Left lung (tissue), 10 donors: ENCODE measurements around the gene PPP1R11. TPM values are rescaled to one million over a fixed set of nuclear protein-coding genes. Genes with fewer than 3 reads are reported as not detected.

ENCODE experiments used
- ATAC-seq: fragments of 200-7000 bp; cut with Tn5 transposase; one replicate; pipeline ENCODE4 v1.9.1; 2020; ENCODE audit warnings: moderate library complexity
- DNase-seq, 4 donors: peaks; one replicate each; pipeline ENCODE4 v3.0.0-alpha.2; 2013 to 2020
- H3K27ac ChIP-seq, 2 donors: fragments of 200-600 bp; sonication (generic) in 1 of 2; one replicate each; pipeline versions ENCODE4 v1.5.0 to v1.8.0; 2020 to 2021
- H3K27me3 ChIP-seq, 2 donors: fragments of 200-600 bp; sonication (generic) in 1 of 2; one replicate each; pipeline versions ENCODE4 v1.5.0 to v1.8.0; 2020 to 2021
- H3K36me3 ChIP-seq, 2 donors: fragments of 200-600 bp; sonication (generic) in 1 of 2; one replicate each; pipeline versions ENCODE4 v1.5.0 to v1.8.0; 2020 to 2021
- H3K4me1 ChIP-seq, 2 donors: fragments of 200-600 bp; one replicate each; pipeline ENCODE4 v1.8.0; 2021
- H3K4me3 ChIP-seq, 2 donors: fragments of 200-600 bp; sonication (generic) in 1 of 2; one replicate each; pipeline versions ENCODE4 v1.5.0 to v1.8.0; 2020 to 2021; ENCODE audit warnings: mild to moderate bottlenecking in 1 of 2
- H3K9me3 ChIP-seq, 2 donors: fragments of 200-600 bp; sonication (generic) in 1 of 2; one replicate each; pipeline versions ENCODE4 v1.5.0 to v1.8.0; 2020 to 2021
- intact Hi-C, 2 donors: fragments of 100-400 bp; cut with DNase I; formaldehyde crosslinking; loops; one replicate each; pipeline versions ENCODE4 v1.11.2 to v1.14.2; 2022
- polyA plus RNA-seq, 6 donors: library from polyadenylated mRNA; unstranded; fragments of 120-200 nt; gene quantifications; one replicate each; pipeline ENCODE4 v1.2.1, GENCODE V29; 2013; ENCODE audit not compliant: insufficient read length in 6 of 6
- total RNA-seq, 2 donors: library from RNA; stranded (reverse); fragmentation: NEBNext Ultra II Directional; extraction: Animal tissue kit (Norgen Biotek cat#: 25700); gene quantifications; one replicate each; pipeline ENCODE4 v1.2.1, GENCODE V29; 2021
- TF ChIP-seq, protein P1 (sequence below), 2 donors: fragments of 200-600 bp; sonication (generic) in 1 of 2; IDR thresholded peaks; one replicate each; pipeline versions ENCODE4 v1.5.0 to v1.8.0; 2021; ENCODE audit warnings: antibody characterized with exemption in 2 of 2
- donor health status: DM: no; HTN: yes; CAD: no.
- donor health status: DM: no; HTN: no; CAD: no.

Gene PPP1R11
- total and polyA plus RNA-seq, 8 donors, result 52.0 to 60.0 (median 55.9) TPM

- Histone ChIP-seq H3K27me3 (no peaks in the 10 kb centered on the region), H3K27ac (no peak overlapping the region), H3K4me3 (no peak overlapping the region), H3K36me3 (no peaks in the 10 kb centered on the region), H3K4me1 (no peaks in the 10 kb centered on the region), H3K9me3 (no peaks in the 10 kb centered on the region)
- intact Hi-C loops, result no loop called here
- no peak for DNase-seq
- TF ChIP-seq, protein P1, sequence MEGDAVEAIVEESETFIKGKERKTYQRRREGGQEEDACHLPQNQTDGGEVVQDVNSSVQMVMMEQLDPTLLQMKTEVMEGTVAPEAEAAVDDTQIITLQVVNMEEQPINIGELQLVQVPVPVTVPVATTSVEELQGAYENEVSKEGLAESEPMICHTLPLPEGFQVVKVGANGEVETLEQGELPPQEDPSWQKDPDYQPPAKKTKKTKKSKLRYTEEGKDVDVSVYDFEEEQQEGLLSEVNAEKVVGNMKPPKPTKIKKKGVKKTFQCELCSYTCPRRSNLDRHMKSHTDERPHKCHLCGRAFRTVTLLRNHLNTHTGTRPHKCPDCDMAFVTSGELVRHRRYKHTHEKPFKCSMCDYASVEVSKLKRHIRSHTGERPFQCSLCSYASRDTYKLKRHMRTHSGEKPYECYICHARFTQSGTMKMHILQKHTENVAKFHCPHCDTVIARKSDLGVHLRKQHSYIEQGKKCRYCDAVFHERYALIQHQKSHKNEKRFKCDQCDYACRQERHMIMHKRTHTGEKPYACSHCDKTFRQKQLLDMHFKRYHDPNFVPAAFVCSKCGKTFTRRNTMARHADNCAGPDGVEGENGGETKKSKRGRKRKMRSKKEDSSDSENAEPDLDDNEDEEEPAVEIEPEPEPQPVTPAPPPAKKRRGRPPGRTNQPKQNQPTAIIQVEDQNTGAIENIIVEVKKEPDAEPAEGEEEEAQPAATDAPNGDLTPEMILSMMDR (IDR thresholded peaks at IDR 0.05), result no peak
- ATAC-seq, result peak; percentile 69
Observed at GRCh38 chr6:30044630-30045029, 22.4 kb upstream of the PPP1R11 start.

GRCh38 chr6:30047220-30047619, 19.8 kb upstream of the PPP1R11 start:
- H3K27me3 ChIP-seq, result no peaks in the 10 kb centered on the region
- no peaks in the 10 kb centered on the region for H3K36me3 ChIP-seq
- no peaks in the 10 kb centered on the region for H3K9me3 ChIP-seq
- H3K4me1 ChIP-seq, result no peaks in the 10 kb centered on the region
- TF ChIP-seq, protein P1 (IDR thresholded peaks at IDR 0.05), result no peak
- no peak for DNase-seq
- no peak overlapping the region for H3K27ac ChIP-seq
- intact Hi-C loops, result no loop called here
- ATAC-seq, result no peak
- H3K4me3 ChIP-seq, result no peak overlapping the region

DNA sequence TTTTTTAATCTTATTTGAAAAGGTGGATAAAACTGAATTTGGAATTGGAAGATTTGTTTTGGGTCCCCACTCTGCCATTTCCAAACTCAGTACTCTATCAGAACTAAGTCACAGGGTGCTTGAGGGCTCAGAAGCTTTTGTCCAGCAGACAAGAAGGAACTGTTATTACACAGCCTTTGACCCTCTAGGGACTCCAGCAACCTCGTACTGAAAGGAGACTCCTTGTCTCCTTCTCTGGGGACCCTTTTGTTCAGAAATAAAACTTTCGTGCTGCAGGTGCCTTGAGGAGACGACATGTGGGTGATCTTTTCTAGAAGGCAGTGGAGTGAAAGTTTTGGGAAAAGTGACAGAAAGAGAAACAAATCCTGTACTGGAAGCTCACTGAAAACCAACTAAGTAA, 13.3 kb upstream of the PPP1R11 start:
- Histone ChIP-seq H3K9me3 (no peaks in the 10 kb centered on the region), H3K4me1 (no peaks in the 10 kb centered on the region), H3K27ac (no peak overlapping the region), H3K4me3 (no peak overlapping the region), H3K27me3 (no peaks in the 10 kb centered on the region), H3K36me3 (peaks cover 0 to 14% of the 10 kb centered on the region in 2 donors)
- TF ChIP-seq, protein P1 (IDR thresholded peaks at IDR 0.05), result no peak
- DNase-seq, result no peak
- ATAC-seq, result no peak
- intact Hi-C loops, result no loop called here

DNA sequence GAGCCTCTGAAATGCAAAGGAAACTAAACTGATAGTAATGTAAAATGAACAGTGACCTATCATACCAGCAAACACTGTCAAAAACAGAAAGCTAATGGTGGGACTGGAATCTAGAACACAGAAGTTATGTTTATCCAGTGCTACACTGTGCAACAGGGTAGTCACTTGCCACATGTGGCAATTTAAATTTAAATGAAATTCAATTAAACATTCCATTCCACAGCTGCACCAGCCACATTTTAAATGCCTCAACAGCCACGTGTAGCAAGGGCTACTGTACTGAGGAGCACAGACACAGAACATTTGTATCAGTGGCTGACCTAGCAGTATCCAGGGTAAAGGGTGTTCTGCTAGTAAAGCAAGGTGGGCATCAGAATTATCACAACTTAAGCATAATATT, 11.5 kb upstream of the PPP1R11 start:
- intact Hi-C loops, result no loop called here
- no peaks in the 10 kb centered on the region for H3K27me3 ChIP-seq
- H3K4me1 ChIP-seq, result peaks cover 7 to 12% of the 10 kb centered on the region in 2 donors
- DNase-seq (no peak), ATAC-seq (no peak)
- TF ChIP-seq, protein P1 (IDR thresholded peaks at IDR 0.05), result no peak
- no peaks in the 10 kb centered on the region for H3K9me3 ChIP-seq
- peaks cover 0 to 14% of the 10 kb centered on the region in 2 donors for H3K36me3 ChIP-seq
- H3K4me3 ChIP-seq, result no peak overlapping the region
- no peak overlapping the region for H3K27ac ChIP-seq

DNA sequence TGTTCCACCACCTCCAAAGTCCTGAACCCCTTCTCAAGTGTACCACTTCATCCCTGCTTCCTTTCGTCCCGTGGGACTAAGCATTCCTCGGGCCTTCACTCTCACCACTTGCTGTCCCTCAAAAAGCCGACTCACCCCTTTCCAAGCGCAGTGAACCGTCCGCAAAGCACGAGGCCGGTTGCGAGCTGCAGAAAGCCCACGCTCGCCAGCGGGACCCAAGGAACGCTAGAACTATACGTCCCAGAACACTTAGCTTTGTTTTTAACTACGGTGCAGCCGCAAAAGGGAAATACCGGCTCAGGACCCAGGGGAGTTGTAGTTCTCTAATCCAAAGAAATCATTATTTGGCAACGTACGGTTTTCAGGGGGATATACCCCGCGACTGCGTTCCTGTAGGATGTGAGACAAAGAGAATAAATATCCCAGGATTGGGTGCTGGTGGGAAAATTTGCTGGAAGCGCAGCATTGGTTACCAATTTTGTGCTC, 6.3 kb upstream of the PPP1R11 start:
- H3K36me3 ChIP-seq, result peaks cover 0 to 14% of the 10 kb centered on the region in 2 donors
- peak overlapping the region; percentile 91 for H3K27ac ChIP-seq
- TF ChIP-seq, protein P1 (IDR thresholded peaks at IDR 0.05), result no peak
- ATAC-seq (peak; percentile 33), DNase-seq (peak in 3 of 4 donors; percentile 20 to 78 (median 50))
- intact Hi-C loops, result no loop called here
- no peaks in the 10 kb centered on the region for H3K27me3 ChIP-seq
- peaks cover 7 to 42% of the 10 kb centered on the region in 2 donors for H3K4me1 ChIP-seq
- peak overlapping the region; percentile 81 to 82 for H3K4me3 ChIP-seq
- H3K9me3 ChIP-seq, result no peaks in the 10 kb centered on the region
